NCI-H1436 (cell line): ENCODE results near the gene LY6G5C.

Source experiments
- DNase-seq: peaks from one replicate; lab custom pipeline; 2025; lab: John Stamatoyannopoulos, UW

Gene LY6G5C

GRCh38 chr6:31691078-31691463, 10.2 kb upstream of the LY6G5C start:
- DNase-seq, result no peak

DNA sequence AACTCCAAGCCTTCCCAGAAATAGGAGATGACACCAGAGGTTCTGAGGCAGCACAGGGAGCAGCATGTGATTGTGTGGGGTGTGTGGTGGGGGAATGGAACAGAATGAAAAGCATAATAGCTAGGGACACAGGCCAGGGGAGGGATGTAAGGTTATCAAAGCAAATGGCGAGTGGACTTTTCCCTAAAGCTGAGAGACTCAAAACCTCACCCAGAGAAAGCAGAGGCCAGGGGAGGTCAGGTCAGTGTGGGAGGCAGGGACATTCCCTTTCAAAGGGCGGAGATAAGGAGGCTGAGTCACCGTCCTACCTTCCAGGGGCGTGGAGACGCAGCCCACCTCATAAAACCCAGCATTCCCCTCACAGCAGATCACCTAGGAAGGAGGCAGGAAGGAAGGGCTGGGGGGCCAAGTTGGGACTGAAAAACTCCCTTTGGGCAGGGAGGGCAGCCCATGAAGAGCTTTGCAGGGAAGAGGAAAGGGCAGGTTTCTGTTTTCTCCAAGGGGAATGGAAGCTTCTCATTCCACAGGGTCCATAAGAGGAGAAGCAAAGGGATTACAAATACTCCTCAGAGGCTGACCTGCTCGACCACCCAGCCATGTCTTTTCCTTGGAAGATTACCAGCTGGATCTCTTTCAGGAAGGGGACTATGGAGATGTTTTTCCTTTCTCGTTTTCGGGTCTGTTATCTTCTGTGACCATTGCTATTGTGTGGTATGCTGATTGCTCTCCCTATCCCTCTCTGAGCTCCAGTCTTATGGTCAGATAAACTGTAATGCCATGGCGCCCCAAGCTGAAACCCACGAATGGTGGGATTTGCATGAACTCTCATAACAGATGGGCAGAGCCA, 9.6 kb upstream of the LY6G5C start:
- no peak for DNase-seq

- DNase-seq, result no peak
Measured at GRCh38 chr6:31689249-31690110, 8.6 kb upstream of the LY6G5C start.

- no peak for DNase-seq
Measured at GRCh38 chr6:31687860-31688693, 7.2 kb upstream of the LY6G5C start.

DNA sequence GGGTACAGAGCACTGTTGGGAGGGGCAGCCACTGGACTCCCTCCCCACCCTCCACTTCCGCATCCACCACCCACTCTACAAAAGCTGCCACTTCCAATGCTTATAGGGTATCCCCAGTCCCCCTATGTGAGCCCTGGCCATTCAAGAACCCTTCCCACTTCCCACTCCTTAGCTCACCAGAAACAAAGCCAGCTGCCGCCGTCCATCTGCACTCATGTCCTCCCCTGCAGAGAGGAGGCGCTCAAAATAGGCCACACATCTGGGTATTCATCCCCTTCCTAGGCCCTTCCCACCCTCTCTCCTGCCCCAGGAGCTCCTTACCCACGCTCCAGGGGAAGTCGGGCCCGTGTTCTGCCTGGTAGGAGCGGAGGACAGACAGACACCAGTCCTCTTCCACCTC, 6.5 kb upstream of the LY6G5C start:
- DNase-seq, result no peak

GRCh38 chr6:31686483-31686882, 5.6 kb upstream of the LY6G5C start:
- DNase-seq, result no peak

DNA sequence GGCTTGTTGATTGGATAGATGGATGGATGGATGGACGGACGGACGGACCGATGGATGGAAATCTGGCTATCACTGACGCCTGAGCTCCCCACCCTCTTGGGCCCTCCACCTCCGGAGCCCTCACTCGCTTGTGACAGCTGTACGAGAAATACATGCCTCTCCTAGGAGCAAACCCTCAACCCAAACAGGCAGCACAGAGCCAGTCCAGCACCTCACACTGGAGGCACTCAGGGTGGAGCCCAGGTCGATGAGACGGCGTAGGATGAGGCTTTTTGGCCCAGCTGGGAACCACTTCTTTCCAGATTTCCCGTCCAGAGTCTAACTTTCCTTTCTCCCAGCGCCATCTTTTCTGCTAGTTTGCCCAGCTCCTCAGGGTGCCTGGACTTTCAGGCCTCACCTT, 2.7 kb upstream of the LY6G5C start:
- no peak for DNase-seq

GRCh38 chr6:31681135-31681671, 336 bp upstream of the LY6G5C start:
- DNase-seq, result peak; percentile 54

- no peak for DNase-seq
Measured at GRCh38 chr6:31677955-31678354, 2.9 kb downstream of the LY6G5C start.

DNA sequence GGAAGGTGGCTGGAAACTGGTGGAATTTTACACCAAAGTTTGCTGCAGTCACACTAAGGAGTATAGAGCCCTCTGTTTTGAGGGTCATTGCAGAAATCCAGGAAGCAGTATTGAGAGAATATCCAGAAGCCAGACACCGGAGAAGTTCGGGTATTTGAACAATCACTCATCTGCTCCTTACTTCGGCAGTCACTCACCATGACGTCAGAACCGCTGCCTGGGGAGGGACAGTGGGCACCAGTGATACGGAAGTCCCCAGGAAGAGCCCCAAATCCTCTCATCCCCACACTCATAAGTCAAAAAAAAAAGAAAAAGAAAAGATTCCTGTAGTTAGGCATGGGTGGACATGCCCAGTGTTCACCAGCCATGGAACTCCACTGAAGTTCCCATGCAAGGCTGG, 4.0 kb downstream of the LY6G5C start:
- DNase-seq, result no peak

GRCh38 chr6:31676322-31676903, 4.5 kb downstream of the LY6G5C start:
- DNase-seq, result no peak

GRCh38 chr6:31669676-31670075, 11.2 kb downstream of the LY6G5C start, which contains the start of gene LY6G5B:
Gene LY6G5B, plus strand, starts transcription at chr6:31669976. Its CDS starts 975 bp downstream, at chr6:31670951.
- no peak for DNase-seq

- DNase-seq, result no peak
Measured at GRCh38 chr6:31666337-31666965, 14.4 kb downstream of the LY6G5C start.

- peak; percentile 96 for DNase-seq
Measured at GRCh38 chr6:31665501-31666336, 15.1 kb downstream of the LY6G5C start, which contains the start of gene CSNK2B. Gene CSNK2B, plus strand, starts transcription at chr6:31666080. Its CDS starts 752 bp downstream, at chr6:31666832.

- DNase-seq, result peak; percentile 88
Measured at GRCh38 chr6:31664790-31665500, 15.9 kb downstream of the LY6G5C start, which contains the start of gene GPANK1. Gene GPANK1, minus strand, starts transcription at chr6:31664997. Its CDS starts 519 bp downstream, at chr6:31664478.

DNA sequence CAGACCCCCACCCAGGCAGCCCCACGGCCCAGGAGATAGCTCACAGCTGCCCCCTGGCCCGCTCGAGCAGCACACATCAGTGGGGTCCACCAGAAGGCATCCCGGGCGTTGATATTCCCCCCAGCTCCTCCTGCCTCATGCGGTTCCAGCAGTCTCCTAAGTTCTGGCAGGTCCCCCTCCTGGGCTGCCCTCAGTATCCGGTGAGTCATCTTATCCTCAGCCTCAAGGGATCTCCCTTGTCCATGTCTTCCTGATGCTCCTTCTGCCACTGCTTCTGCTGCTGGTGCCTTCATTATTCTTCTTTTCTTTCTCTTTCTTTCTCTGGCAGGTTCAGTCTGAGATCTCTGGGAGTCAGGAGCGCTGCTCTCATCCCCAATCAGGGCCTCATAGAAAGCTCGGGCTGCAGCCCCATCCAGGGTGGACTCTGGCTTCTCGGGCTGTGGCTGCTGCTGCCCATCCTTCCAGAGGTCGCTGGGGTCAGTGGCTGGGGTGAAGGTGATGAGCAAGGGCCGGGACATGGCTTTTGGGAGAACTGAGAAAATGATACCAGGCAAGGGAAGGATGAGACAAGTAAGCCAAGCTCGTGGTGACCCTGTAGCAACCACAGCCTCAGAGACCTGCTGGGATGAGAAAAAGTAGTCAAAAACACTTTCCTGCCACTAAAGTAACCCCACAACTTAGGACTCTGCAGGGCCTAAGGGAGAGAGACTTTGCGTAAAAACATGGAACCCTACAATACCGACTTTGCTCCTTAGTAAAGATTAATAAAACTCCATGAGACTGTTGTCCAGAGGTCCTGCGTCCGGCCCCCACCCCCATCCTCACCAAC, 16.7 kb downstream of the LY6G5C start:
- DNase-seq, result no peak

DNA sequence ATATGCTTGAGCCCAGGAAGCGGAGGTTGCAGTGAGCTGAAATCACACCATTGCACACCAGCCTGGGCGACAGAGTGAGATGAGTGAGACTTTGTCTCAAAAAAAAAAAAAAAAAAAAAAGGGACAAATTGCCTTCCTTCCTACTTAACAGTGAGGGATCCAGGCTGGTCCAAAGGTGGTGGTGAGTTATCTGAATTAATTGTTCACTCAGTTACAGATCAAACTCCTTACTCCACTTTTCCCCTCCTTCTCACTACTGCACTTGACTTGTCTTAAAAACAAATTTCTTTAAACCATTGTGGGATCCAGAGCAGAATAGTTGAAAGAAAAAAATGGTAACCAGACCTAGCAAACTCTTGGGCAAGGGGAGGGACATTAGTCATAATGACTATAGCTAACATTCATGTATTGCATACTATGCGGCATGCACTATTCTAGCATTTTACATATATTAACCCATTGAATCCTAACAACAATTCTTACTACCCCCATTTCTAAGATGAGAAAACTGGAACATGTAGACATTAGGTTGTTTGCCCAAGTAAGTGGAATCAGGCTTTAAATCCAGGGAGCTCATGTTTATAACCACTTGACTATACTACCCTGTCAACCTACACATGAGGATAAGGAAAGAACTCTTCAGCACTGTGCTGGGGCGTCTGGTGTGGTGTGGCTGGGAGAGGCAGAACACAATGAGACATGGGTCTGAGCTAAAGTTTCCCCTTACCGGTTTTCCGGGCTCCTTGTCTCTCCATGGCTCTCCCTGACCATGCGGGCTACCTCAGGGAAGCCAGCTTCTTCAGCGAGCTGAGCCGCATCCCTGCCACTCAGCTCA, 17.5 kb downstream of the LY6G5C start:
- no peak for DNase-seq
